GM12878 (cell line): Measurements from ENCODE around the gene MFNG. TPM values are rescaled to one million over a fixed set of nuclear protein-coding genes. Genes with fewer than 3 reads are reported as not detected.

Experiments used
- ATAC-seq: fragments of 200-7000 bp; cut with Tn5 transposase; 3 replicates; pipeline ENCODE4 v1.9.1; 2020; ENCODE audit warnings: mild to moderate bottlenecking, moderate library complexity
- BruUV-seq: library from RNA; stranded (reverse); fragments of 400-500 nt; replicated peaks from 2 replicates; lab custom pipeline; 2021; lab: Mats Ljungman, UMichigan
- CTCF ChIA-PET: fragments of 300-600 bp; sonication (Branson Sonifier 250); formaldehyde crosslinking; extraction: SDS; loops from one replicate; lab custom pipeline; 2021; ENCODE audit warnings: inconsistent platforms; lab: Yijun Ruan, JAX
- POLR2A ChIA-PET: fragments of 350-600 bp; formaldehyde crosslinking; extraction: SDS; loops from one replicate; lab custom pipeline; 2021; ENCODE audit warnings: inconsistent platforms; lab: Charles Lee
- RAD21 ChIA-PET: fragments of 300-600 bp; sonication (Branson Sonifier 250); formaldehyde crosslinking; loops from one replicate; lab custom pipeline; 2023; ENCODE audit warnings: antibody characterized with exemption; ENCODE audit not compliant: unreplicated experiment; lab: Charles Lee
- SMC1A ChIA-PET: fragments of 300-600 bp; sonication (Branson Sonifier 250); formaldehyde crosslinking; loops from one replicate; lab custom pipeline; 2023; ENCODE audit not compliant: unreplicated experiment, uncharacterized antibody; lab: Charles Lee
- DNase-seq: peaks from one replicate; pipeline ENCODE4 v3.0.0-alpha.2; 2011; ENCODE audit warnings: low read depth, low spot score
- FAIRE-seq: peaks from 3 replicates; lab custom pipeline; 2011; peaks lifted over from hg19 to GRCh38; lab: Jason Lieb, UNC
- H2AFZ ChIP-seq: 2 replicates; pipeline ENCODE4 v1.6.0; 2011; ENCODE audit warnings: low read depth, low read length, control low read depth; ENCODE audit not compliant: control insufficient read depth
- H3K27ac ChIP-seq: 2 replicates; pipeline ENCODE4 v1.5.1; 2011; ENCODE audit warnings: control low read depth; ENCODE audit not compliant: control insufficient read depth, insufficient read depth
- H3K27me3 ChIP-seq, 2 experiments: replicated peaks in 1 of 2; 2 replicates each; pipeline versions ENCODE4 v1.6.0 to v1.6.1; 2011; ENCODE audit warnings: low read length in 1 of 2; ENCODE audit not compliant: control insufficient read depth in 2 of 2, insufficient read depth in 2 of 2
- H3K36me3 ChIP-seq, 2 experiments: 2 replicates each; pipeline ENCODE4 v1.5.1; 2011; ENCODE audit warnings: low read length in 1 of 2; ENCODE audit not compliant: control insufficient read depth in 2 of 2, insufficient read depth in 2 of 2
- H3K4me1 ChIP-seq: 2 replicates; pipeline ENCODE4 v1.6.1; 2011; ENCODE audit warnings: mild to moderate bottlenecking, low read length, moderate library complexity, mixed read lengths; ENCODE audit not compliant: control insufficient read depth, insufficient read depth
- H3K4me2 ChIP-seq: 2 replicates; pipeline ENCODE4 v1.6.0; 2011; ENCODE audit warnings: control low read depth; ENCODE audit not compliant: control insufficient read depth, insufficient read depth
- H3K4me3 ChIP-seq: fragments of 200-600 bp; sonication (generic); 2 replicates; pipeline ENCODE4 v1.5.1; 2016
- H3K79me2 ChIP-seq: 2 replicates; pipeline ENCODE4 v1.6.0; 2011; ENCODE audit warnings: low read length; ENCODE audit not compliant: control insufficient read depth, insufficient read depth
- H3K9ac ChIP-seq: 2 replicates; pipeline ENCODE4 v1.8.0; 2011; ENCODE audit warnings: low read length, control low read depth, mixed read lengths; ENCODE audit not compliant: control insufficient read depth, insufficient read depth
- H3K9me3 ChIP-seq: replicated peaks from 3 replicates; pipeline ENCODE4 v1.5.1; 2011; ENCODE audit warnings: mild to moderate bottlenecking, low read length; ENCODE audit not compliant: control insufficient read depth, insufficient read depth
- H4K20me1 ChIP-seq: 2 replicates; pipeline ENCODE4 v1.6.0; 2011; ENCODE audit not compliant: control insufficient read depth, insufficient read depth
- CHD2 ChIP-seq: IDR thresholded peaks from 2 replicates; pipeline ENCODE4 v1.6.1; 2011; ENCODE audit warnings: low read depth, low read length, improper control_type of control experiment, borderline replicate concordance
- ETV6 ChIP-seq, 2 experiments: fragments of 450-650 bp in 1 of 2; IDR thresholded peaks in 1 of 2; conservative IDR thresholded peaks in 1 of 2; 2 replicates each; pipeline ENCODE4 v1.6.1; 2014; ENCODE audit warnings: antibody characterized with exemption in 1 of 2, borderline replicate concordance in 1 of 2, low read depth in 1 of 2, mild to moderate bottlenecking in 1 of 2, moderate library complexity in 1 of 2
- KDM1A ChIP-seq: fragments of 200-600 bp; sonication (generic); IDR thresholded peaks from 2 replicates; pipeline ENCODE4 v1.6.1; 2016; ENCODE audit warnings: borderline replicate concordance
- MEF2A ChIP-seq: IDR thresholded peaks from 2 replicates; pipeline ENCODE4 v1.6.1; 2011; ENCODE audit warnings: low read depth, mild to moderate bottlenecking, low read length, moderate library complexity; ENCODE audit not compliant: insufficient read depth
- MXI1 ChIP-seq: fragments of 150-350 bp; IDR thresholded peaks from 2 replicates; pipeline ENCODE4 v1.6.1; 2011; ENCODE audit warnings: low read depth, mild to moderate bottlenecking, inconsistent platforms, low read length, improper control_type of control experiment
- NFYB ChIP-seq: IDR thresholded peaks from 2 replicates; pipeline ENCODE4 v1.6.1; 2011; ENCODE audit warnings: low read depth, mild to moderate bottlenecking, low read length, improper control_type of control experiment, moderate library complexity; ENCODE audit not compliant: insufficient read depth
- RAD51 ChIP-seq: fragments of 450-650 bp; IDR thresholded peaks from 2 replicates; pipeline ENCODE4 v1.6.1; 2016; ENCODE audit warnings: moderate library complexity, mild to moderate bottlenecking, inconsistent platforms
- RB1 ChIP-seq: fragments of 450-650 bp; formaldehyde crosslinking; IDR thresholded peaks from 2 replicates; pipeline ENCODE4 v1.6.1; 2017; ENCODE audit warnings: mild to moderate bottlenecking, borderline replicate concordance
- SKIL ChIP-seq: fragments of 450-650 bp; IDR thresholded peaks from 2 replicates; pipeline ENCODE4 v1.6.1; 2017; ENCODE audit warnings: mild to moderate bottlenecking, low read depth, inconsistent platforms; ENCODE audit not compliant: poor library complexity, severe bottlenecking
- ZNF24 ChIP-seq: fragments of 450-650 bp; IDR thresholded peaks from 2 replicates; pipeline ENCODE4 v1.6.1; 2017; ENCODE audit warnings: antibody characterized with exemption, mild to moderate bottlenecking
- ZNF592 ChIP-seq: fragments of 450-650 bp; IDR thresholded peaks from 2 replicates; pipeline ENCODE4 v1.6.1; 2017; ENCODE audit warnings: mild to moderate bottlenecking, moderate library complexity
- ZSCAN29 ChIP-seq: fragments of 450-650 bp; IDR thresholded peaks from 2 replicates; pipeline ENCODE4 v1.6.1; 2017; ENCODE audit warnings: mild to moderate bottlenecking, moderate library complexity
- WGBS: methylation state at CpG from one replicate; pipeline ENCODE4 v1.1.6; 2016; ENCODE audit warnings: low lambda C conversion rate; ENCODE audit not compliant: insufficient replicate concordance, insufficient coverage; ENCODE audit errors: missing lambda C conversion rate; 5-methylcytosine and 5-hydroxymethylcytosine counted together
- in situ Hi-C: fragments of 300-500 bp; cut with MboI; formaldehyde crosslinking; loops from 9 replicates; pipeline ENCODE4 v1.14.3; 2018; ENCODE audit warnings: mixed read lengths
- intact Hi-C: fragments of 100-400 bp; cut with micrococcal nuclease; formaldehyde crosslinking; loops from one replicate; pipeline ENCODE4 v1.14.2; 2022; ENCODE audit not compliant: unreplicated experiment
- polyA plus RNA-seq, 11 experiments: library from polyadenylated mRNA; depleted of rRNA in 4 of 11; unstranded in 6 of 11; stranded (reverse) in 5 of 11; fragments of >200 nt; fragmentation: Nextera tagmentation in 4 of 11; fragmentation: Illumina TruSeq in 1 of 11; extraction: Ambion mirVana in 4 of 11; extraction: Trizol in 1 of 11; gene quantifications; 1 replicate in 1 of 11; 2 replicates in 10 of 11; pipeline versions ENCODE4 v1.2.1 to v1.2.3, GENCODE V29; 2011 to 2016; ENCODE audit warnings: inconsistent platforms in 2 of 11, missing spikeins in 2 of 11, low read depth in 1 of 11
- total RNA-seq, 4 experiments: library from RNA; depleted of rRNA in 3 of 4; stranded (reverse); fragments of >200 nt in 3 of 4; fragmentation: Illumina TruSeq in 1 of 4; extraction: Trizol in 1 of 4; gene quantifications; 2 replicates each; pipeline versions ENCODE4 v1.2.1 to v1.2.3, GENCODE V29; 2013 to 2021

MFNG gene
- total and polyA plus RNA-seq, 10 of the 15 experiments (the other 5 are each of a cell fraction or from before 2014, with no cell fraction given) = 11.5 to 117 (median 68.5) TPM

- H3K4me2 ChIP-seq = no peak overlapping the region
- no peaks in the 10 kb centered on the region for H4K20me1 ChIP-seq
- ChIA-PET POLR2A (no interaction called here), SMC1A (interaction anchor here (0.7 kb wide), 1 partner anchor 12 kb away, joined by 4 read pairs; no protein-coding TSS in a partner anchor), RAD21 (no interaction called here), CTCF (interaction anchor here (1.3 kb wide), 2 partner anchors 17 to 49 kb away, joined by 3 read pairs; no protein-coding TSS in a partner anchor)
- DNase-seq (no peak), ATAC-seq (no peak), FAIRE-seq (no peak)
- intact Hi-C loops = no loop called here
- H3K4me3 ChIP-seq = no peak overlapping the region
- TF ChIP-seq RAD51 (no peak), ZNF592 (no peak), MXI1 (no peak), MEF2A (no peak), SKIL (no peak), ZSCAN29 (no peak), ETV6 (conservative IDR thresholded peaks at IDR 0.05 in 1 of 2, IDR thresholded peaks at IDR 0.05 in 1 of 2; ENCODE audit: borderline replicate concordance in 1 of 2, low read depth in 1 of 2) (no peak), ZNF24 (no peak), KDM1A (no peak), CHD2 (no peak), RB1 (no peak), NFYB (no peak)
- no peaks in the 10 kb centered on the region for H3K79me2 ChIP-seq
- WGBS = 56% methylated on average over 13 of the region's 14 CpGs
- no peak overlapping the region for H3K27ac ChIP-seq
- in situ Hi-C loops = no loop called here
- no peak overlapping the region for H3K9ac ChIP-seq
- no peaks in the 10 kb centered on the region for H3K4me1 ChIP-seq
- H3K36me3 ChIP-seq = no peaks in the 10 kb centered on the region
- peaks cover 7 to 11% of the 10 kb centered on the region in 2 experiments; a peak in 3 of 4 replicates for H3K27me3 ChIP-seq
- H2AFZ ChIP-seq = no peak overlapping the region
- no TSS peak for BruUV-seq
- no peaks in the 10 kb centered on the region for H3K9me3 ChIP-seq
Measured at GRCh38 chr22:37521236-37521739, 35.1 kb upstream of the MFNG start.
